Measurements from ENCODE around the gene FBRSL1. TPM values are rescaled to one million over a fixed set of nuclear protein-coding genes. Genes with fewer than 3 reads are reported as not detected.

Gene FBRSL1
- total and polyA plus RNA-seq, 2 experiments from 2014 or later = 0.63 to 4.6 TPM

GRCh38 chr12:132483208-132483607, 6.7 kb upstream of the FBRSL1 start:
- H3K4me2 ChIP-seq (ENCODE audit: unreplicated experiment) = no peak overlapping the region
- no peaks in the 10 kb centered on the region for H3K9me3 ChIP-seq (ENCODE audit: low read depth)
- no peaks in the 10 kb centered on the region for H3K4me1 ChIP-seq (ENCODE audit: insufficient read depth)
- in situ Hi-C loops (cut with MboI) = no loop called here
- H2AFZ ChIP-seq = no peak overlapping the region
- H3K27me3 ChIP-seq (replicated peaks; ENCODE audit: insufficient read depth) = 0 out of 2 replicates have a peak, but pooled peaks cover 4% of the 10 kb centered on the region
- H3K9ac ChIP-seq = no peak overlapping the region
- H3K4me3 ChIP-seq = no peak overlapping the region
- no peaks in the 10 kb centered on the region for H4K20me1 ChIP-seq (ENCODE audit: insufficient read depth)
- DNase-seq = no peak
- no peak overlapping the region for H3K27ac ChIP-seq
- H3K9me2 ChIP-seq (ENCODE audit: insufficient read depth) = no peaks in the 10 kb centered on the region
- H3F3A ChIP-seq (ENCODE audit: insufficient read depth) = no peaks in the 10 kb centered on the region
- WGBS, 2 experiments (ENCODE audit: low coverage in 1 of 2, low lambda C conversion rate in 2 of 2, missing lambda C conversion rate in 2 of 2) = 93 to 94% methylated on average over 27 of the region's 27 CpGs
- H3K79me2 ChIP-seq (ENCODE audit: insufficient read depth) = no peaks in the 10 kb centered on the region
- TF ChIP-seq EZH2 (IDR thresholded peaks at IDR 0.05; ENCODE audit: insufficient read depth, poor library complexity, severe bottlenecking) (no peak), EZH2phosphoT487 (IDR thresholded peaks at IDR 0.05; ENCODE audit: insufficient read depth, low read depth) (no peak)
- no peaks in the 10 kb centered on the region for H3K36me3 ChIP-seq (ENCODE audit: low read depth)

- H4K20me1 ChIP-seq (ENCODE audit: insufficient read depth) = no peaks in the 10 kb centered on the region
- H3K9me2 ChIP-seq (ENCODE audit: insufficient read depth) = no peaks in the 10 kb centered on the region
- H3K79me2 ChIP-seq (ENCODE audit: insufficient read depth) = no peaks in the 10 kb centered on the region
- 0 out of 2 replicates have a peak, but pooled peaks cover 4% of the 10 kb centered on the region for H3K27me3 ChIP-seq (replicated peaks; ENCODE audit: insufficient read depth)
- H3K4me2 ChIP-seq (ENCODE audit: unreplicated experiment) = no peak overlapping the region
- 87% methylated on average over 17 of the region's 17 CpGs for WGBS, 2 experiments (ENCODE audit: low coverage in 1 of 2, low lambda C conversion rate in 2 of 2, missing lambda C conversion rate in 2 of 2)
- H3K36me3 ChIP-seq (ENCODE audit: low read depth) = no peaks in the 10 kb centered on the region
- H3K9me3 ChIP-seq (ENCODE audit: low read depth) = no peaks in the 10 kb centered on the region
- in situ Hi-C loops (cut with MboI) = no loop called here
- H3K4me1 ChIP-seq (ENCODE audit: insufficient read depth) = no peaks in the 10 kb centered on the region
- DNase-seq = no peak
- TF ChIP-seq EZH2phosphoT487 (IDR thresholded peaks at IDR 0.05; ENCODE audit: insufficient read depth, low read depth) (no peak), EZH2 (IDR thresholded peaks at IDR 0.05; ENCODE audit: insufficient read depth, poor library complexity, severe bottlenecking) (no peak)
- no peak overlapping the region for H3K27ac ChIP-seq
- H3K4me3 ChIP-seq = no peak overlapping the region
- no peak overlapping the region for H2AFZ ChIP-seq
- H3K9ac ChIP-seq = no peak overlapping the region
- no peaks in the 10 kb centered on the region for H3F3A ChIP-seq (ENCODE audit: insufficient read depth)
These were observed 6.3 kb upstream of the FBRSL1 start for GRCh38 chr12:132483612-132484011.

- H3K36me3 ChIP-seq (ENCODE audit: low read depth) = no peaks in the 10 kb centered on the region
- H4K20me1 ChIP-seq (ENCODE audit: insufficient read depth) = no peaks in the 10 kb centered on the region
- H2AFZ ChIP-seq = no peak overlapping the region
- no peak for TF ChIP-seq EZH2phosphoT487 (IDR thresholded peaks at IDR 0.05; ENCODE audit: insufficient read depth, low read depth)
- no peak for TF ChIP-seq EZH2 (IDR thresholded peaks at IDR 0.05; ENCODE audit: insufficient read depth, poor library complexity, severe bottlenecking)
- no peak overlapping the region for H3K4me2 ChIP-seq (ENCODE audit: unreplicated experiment)
- H3K9me2 ChIP-seq (ENCODE audit: insufficient read depth) = no peaks in the 10 kb centered on the region
- H3K27me3 ChIP-seq (replicated peaks; ENCODE audit: insufficient read depth) = 0 out of 2 replicates have a peak, but pooled peaks cover 4% of the 10 kb centered on the region
- H3F3A ChIP-seq (ENCODE audit: insufficient read depth) = no peaks in the 10 kb centered on the region
- in situ Hi-C loops (cut with MboI) = no loop called here
- H3K4me3 ChIP-seq = no peak overlapping the region
- no peak overlapping the region for H3K27ac ChIP-seq
- H3K9me3 ChIP-seq (ENCODE audit: low read depth) = no peaks in the 10 kb centered on the region
- 77 to 78% methylated on average over 17 to 28 of the region's 28 CpGs for WGBS, 2 experiments (ENCODE audit: low coverage in 1 of 2, low lambda C conversion rate in 2 of 2, missing lambda C conversion rate in 2 of 2)
- no peaks in the 10 kb centered on the region for H3K79me2 ChIP-seq (ENCODE audit: insufficient read depth)
- DNase-seq = no peak
- no peak overlapping the region for H3K9ac ChIP-seq
- H3K4me1 ChIP-seq (ENCODE audit: insufficient read depth) = no peaks in the 10 kb centered on the region
These were observed 5.6 kb upstream of the FBRSL1 start for GRCh38 chr12:132484183-132484890.

- no peak for DNase-seq
- no peak overlapping the region for H2AFZ ChIP-seq
- H3K4me2 ChIP-seq (ENCODE audit: unreplicated experiment) = no peak overlapping the region
- no peak overlapping the region for H3K9ac ChIP-seq
- in situ Hi-C loops (cut with MboI) = no loop called here
- WGBS, 2 experiments (ENCODE audit: low coverage in 1 of 2, low lambda C conversion rate in 2 of 2, missing lambda C conversion rate in 2 of 2) = 67 to 70% methylated on average over 12 to 16 of the region's 16 CpGs
- H3K36me3 ChIP-seq (ENCODE audit: low read depth) = no peaks in the 10 kb centered on the region
- no peaks in the 10 kb centered on the region for H3K9me3 ChIP-seq (ENCODE audit: low read depth)
- H3K27ac ChIP-seq = no peak overlapping the region
- no peaks in the 10 kb centered on the region for H3K79me2 ChIP-seq (ENCODE audit: insufficient read depth)
- H3F3A ChIP-seq (ENCODE audit: insufficient read depth) = no peaks in the 10 kb centered on the region
- no peaks in the 10 kb centered on the region for H3K4me1 ChIP-seq (ENCODE audit: insufficient read depth)
- TF ChIP-seq EZH2phosphoT487 (IDR thresholded peaks at IDR 0.05; ENCODE audit: insufficient read depth, low read depth) (no peak), EZH2 (IDR thresholded peaks at IDR 0.05; ENCODE audit: insufficient read depth, poor library complexity, severe bottlenecking) (no peak)
- no peaks in the 10 kb centered on the region for H3K9me2 ChIP-seq (ENCODE audit: insufficient read depth)
- H4K20me1 ChIP-seq (ENCODE audit: insufficient read depth) = no peaks in the 10 kb centered on the region
- H3K4me3 ChIP-seq = no peak overlapping the region
- H3K27me3 ChIP-seq (replicated peaks; ENCODE audit: insufficient read depth) = no peaks in the 10 kb centered on the region
These were observed 5.0 kb upstream of the FBRSL1 start for GRCh38 chr12:132484891-132485441.

Measured in GM23248 (cell line).